HK-2 (cell line): Measurements from ENCODE around the gene NCOA3.
A peak's percentile ranks its signal among the peaks of the same experiment; 100 is the strongest.

Source experiments
- DNase-seq: peaks from one replicate; pipeline ENCODE4 v3.0.0-alpha.2; 2018; ENCODE audit not compliant: unreplicated experiment

The NCOA3 gene

DNA sequence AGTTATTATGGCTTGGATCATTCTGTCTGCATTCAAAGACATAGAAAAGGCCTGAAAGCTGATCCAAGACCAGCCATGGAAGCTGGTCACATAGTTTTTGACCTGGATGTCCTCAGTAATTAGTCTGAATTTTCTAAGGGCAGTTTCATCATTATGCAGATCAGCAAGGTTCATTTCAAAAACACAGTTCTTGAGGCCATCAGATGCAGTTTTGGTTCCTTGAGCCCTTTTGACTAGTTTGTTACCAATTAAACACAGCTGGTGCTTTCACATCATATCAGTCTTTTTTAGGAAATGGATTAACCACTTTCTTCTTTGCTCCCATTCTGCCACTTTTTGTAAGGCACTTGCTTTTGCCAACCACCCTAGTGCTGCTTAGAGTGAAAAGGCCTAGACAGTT is 129.4 kb downstream of the NCOA3 start:
- DNase-seq, result no peak

GRCh38 chr20:47635256-47635655 is 133.6 kb downstream of the NCOA3 start:
- no peak for DNase-seq

- DNase-seq, result no peak
These were observed 137.2 kb downstream of the NCOA3 start for GRCh38 chr20:47638851-47639250.

GRCh38 chr20:47642118-47642517 is 140.4 kb downstream of the NCOA3 start:
- DNase-seq, result no peak

DNA sequence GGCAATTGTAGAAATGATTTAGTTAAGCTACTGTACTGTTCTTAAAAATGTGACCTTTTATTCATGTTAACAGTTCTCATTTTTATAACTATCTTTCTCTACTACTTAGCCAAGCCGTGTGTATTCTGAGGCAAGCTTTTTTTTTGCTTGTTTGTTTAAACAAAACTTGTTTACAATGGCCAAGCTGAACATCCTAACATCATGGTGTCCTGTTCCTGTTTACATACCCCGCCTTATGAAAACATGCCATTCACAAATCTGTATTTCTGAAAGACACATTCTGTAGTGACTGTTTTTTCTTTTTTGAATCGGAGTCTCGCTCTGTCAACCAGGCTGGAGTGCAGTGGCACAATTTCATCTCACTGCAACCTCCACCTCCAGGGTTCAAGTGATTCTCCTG is 140.9 kb downstream of the NCOA3 start:
- no peak for DNase-seq

GRCh38 chr20:47645632-47646031 is 143.9 kb downstream of the NCOA3 start:
- no peak for DNase-seq

GRCh38 chr20:47647994-47648393 is 146.3 kb downstream of the NCOA3 start:
- DNase-seq, result no peak

DNA sequence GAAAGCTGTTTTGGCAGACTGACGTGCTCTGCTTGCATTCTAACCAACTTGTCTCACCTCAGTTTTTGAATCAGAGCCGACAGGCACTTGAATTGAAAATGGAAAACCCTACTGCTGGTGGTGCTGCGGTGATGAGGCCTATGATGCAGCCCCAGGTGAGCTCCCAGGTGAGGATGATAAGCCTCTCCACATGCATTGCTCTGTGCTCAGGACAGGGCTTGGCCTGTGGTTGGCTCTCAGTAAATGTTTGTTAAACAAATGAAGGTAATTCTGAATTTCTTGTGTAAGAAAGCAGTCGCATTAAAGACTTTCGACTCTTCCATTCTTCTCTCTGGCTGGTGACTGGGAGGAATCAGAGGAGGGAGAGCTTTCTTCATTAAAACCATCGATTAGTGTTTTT is 147.3 kb downstream of the NCOA3 start:
- DNase-seq, result no peak

DNA sequence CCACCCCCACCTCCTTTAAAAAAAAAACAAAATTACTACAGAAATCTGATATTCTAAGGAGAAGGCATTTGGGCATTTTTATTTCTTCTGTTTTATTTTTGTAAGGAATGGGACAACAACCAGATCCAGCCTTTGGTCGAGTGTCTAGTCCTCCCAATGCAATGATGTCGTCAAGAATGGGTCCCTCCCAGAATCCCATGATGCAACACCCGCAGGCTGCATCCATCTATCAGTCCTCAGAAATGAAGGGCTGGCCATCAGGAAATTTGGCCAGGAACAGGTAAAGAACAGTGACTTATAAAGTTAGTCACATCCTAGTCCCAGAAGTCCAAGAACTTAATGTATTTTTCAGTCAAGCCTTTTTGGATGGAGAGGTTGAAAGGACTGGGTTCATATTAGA is 150.6 kb downstream of the NCOA3 start:
- no peak for DNase-seq

GRCh38 chr20:47652794-47653193 is 151.1 kb downstream of the NCOA3 start:
- no peak for DNase-seq

GRCh38 chr20:47653869-47654268 is 152.2 kb downstream of the NCOA3 start:
- DNase-seq, result no peak

DNA sequence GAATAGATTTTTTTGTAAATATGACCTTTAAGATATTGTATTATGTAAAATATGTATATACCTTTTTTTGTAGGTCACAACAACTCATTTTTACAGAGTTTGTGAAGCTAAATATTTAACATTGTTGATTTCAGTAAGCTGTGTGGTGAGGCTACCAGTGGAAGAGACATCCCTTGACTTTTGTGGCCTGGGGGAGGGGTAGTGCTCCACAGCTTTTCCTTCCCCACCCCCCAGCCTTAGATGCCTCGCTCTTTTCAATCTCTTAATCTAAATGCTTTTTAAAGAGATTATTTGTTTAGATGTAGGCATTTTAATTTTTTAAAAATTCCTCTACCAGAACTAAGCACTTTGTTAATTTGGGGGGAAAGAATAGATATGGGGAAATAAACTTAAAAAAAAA is 152.7 kb downstream of the NCOA3 start:
- DNase-seq, result no peak

GRCh38 chr20:47655635-47656034 is 153.9 kb downstream of the NCOA3 start:
- no peak for DNase-seq

DNA sequence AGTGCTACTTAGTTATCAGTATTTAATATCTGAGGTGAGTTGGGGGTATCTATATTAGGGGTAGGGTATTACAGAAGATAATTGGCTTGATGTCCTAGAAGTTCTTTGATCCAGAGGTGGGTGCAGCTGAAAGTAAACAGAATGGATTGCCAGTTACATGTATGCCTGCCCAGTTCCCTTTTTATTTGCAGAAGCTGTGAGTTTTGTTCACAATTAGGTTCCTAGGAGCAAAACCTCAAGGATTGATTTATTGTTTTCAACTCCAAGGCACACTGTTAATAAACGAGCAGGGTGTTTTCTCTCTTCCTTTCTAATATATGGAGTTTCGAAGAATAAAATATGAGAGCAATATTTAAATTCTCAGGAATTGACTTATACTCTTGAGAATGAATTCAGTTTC is 154.6 kb downstream of the NCOA3 start:
- DNase-seq, result no peak

DNA sequence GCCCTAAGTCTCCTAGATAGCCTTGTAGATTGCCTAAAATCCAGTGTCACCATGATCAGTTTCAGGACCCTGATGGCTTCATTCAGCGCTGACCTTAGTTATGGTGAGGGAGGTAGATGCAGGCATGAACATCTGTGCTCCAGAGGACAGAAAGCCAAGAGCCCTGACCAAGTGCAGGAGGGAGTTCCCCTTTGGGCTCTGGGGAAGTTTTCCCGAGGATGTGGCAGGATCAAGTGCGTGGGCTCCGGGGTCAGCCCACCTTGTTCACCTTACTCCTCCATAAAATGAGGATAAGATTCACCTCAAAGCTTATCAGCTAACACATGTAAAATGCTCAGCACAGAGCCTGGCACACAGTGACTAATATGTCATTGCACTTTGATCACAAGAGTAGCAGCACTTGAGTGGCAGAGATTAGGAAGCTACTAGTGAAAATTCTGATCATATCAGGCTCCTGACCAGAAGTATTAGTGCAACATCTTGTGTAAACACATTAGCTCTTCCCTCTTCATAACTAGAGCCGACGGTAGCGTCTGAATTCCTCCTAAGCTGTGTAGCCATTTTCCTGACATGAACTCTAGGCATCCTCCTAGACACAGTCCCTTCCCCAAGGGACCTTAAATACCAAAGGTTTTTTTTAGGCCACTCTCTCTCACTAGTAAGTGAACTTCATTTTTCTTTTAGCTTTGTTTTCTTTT is 158.4 kb downstream of the NCOA3 start:
- no peak for DNase-seq

- no peak for DNase-seq
These were observed 158.9 kb downstream of the NCOA3 start for GRCh38 chr20:47660602-47660905.

DNA sequence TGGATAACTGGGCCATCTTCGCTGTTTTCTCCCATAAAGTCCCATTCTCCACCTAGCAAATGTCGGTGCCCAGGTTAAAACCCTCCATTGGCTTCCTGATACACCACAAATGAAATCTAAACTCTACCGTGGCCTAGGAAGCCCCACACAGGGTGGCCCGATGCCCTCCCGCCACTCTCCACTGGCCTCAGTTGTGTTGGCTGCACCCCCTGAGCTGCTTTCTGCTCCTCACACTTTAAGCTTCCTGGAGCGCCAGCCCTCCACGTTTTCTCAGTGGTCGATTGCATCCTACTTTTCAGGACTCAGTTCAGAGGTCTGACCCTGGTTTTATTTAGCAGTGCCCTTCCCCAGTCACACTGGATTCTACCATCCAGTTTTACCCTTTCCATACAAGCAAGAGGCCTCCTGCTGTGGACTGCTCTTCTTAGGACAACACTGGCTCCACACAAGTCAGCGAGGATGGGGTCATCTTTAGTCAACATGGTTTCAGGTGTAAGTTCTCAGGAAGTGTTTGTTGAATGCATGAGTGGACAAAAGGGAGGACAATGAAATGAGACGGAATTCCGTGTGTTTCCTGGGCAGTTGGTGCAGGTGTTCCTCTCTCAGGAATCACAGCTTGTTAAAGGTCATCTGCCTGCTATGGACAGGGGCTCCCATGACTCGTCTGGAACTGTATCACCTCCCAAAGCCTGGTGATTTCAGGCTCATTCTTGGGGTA is 159.5 kb downstream of the NCOA3 start:
- DNase-seq, result no peak

DNA sequence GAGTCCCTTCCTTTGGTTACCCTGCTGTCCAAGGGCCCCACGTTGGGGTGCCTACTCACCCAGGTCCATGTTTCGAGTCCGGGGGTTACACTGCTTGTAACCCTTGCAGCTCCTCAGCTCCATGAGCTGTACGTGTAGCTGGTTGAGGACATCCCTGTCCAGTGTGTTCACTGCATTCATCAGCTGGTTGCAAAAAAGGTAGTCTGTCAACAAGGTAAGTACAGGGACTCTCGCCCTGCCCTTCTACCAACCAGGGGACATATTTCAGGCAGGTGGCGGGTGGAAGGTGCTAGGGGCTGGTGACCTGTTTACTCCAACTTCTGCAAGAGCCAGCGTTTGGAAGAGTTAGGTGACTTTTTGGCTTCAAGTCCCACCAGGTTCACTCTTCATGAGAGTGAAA is 160.0 kb downstream of the NCOA3 start:
- no peak for DNase-seq

DNA sequence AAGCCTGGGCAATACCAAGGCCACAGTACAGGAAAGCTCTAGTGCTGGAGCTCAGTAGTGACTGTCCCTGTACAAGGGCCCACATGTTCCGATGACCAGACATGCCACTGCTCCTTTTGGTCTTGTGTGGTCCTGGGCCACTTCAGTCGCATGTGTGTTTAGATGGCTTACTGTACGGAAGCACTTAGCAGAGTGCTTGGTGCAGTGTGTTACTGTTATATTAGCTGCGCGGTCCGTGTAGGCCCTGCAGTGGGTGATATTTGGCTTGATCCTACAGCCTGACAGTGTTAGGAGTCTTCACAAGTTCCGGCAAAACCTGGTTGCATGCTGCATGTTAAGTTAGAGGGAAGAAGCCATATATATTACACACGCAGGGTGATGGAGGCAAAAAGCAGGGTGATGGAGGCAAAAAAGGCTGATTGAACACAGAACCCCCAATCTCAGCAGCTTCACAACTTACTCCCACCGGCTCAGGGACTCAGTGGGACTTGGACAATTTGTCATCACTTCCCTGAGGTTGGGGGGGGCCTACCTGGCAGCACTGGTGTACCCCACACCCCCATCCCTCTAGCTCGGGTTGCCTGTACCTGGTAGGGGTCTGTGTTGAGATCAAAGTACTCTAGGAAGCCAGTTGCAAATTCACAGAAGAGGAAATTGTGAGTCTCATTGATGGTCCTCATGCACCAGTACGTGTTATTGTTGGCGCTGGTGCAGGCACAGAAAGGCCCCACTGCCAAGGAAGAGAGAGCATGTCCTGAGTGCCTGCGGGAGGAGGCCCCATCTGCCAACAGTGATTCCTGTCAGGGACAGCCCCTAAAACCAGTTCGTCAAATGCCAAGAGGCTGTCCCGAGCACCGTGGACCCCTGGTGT is 161.0 kb downstream of the NCOA3 start:
- DNase-seq, result no peak

DNA sequence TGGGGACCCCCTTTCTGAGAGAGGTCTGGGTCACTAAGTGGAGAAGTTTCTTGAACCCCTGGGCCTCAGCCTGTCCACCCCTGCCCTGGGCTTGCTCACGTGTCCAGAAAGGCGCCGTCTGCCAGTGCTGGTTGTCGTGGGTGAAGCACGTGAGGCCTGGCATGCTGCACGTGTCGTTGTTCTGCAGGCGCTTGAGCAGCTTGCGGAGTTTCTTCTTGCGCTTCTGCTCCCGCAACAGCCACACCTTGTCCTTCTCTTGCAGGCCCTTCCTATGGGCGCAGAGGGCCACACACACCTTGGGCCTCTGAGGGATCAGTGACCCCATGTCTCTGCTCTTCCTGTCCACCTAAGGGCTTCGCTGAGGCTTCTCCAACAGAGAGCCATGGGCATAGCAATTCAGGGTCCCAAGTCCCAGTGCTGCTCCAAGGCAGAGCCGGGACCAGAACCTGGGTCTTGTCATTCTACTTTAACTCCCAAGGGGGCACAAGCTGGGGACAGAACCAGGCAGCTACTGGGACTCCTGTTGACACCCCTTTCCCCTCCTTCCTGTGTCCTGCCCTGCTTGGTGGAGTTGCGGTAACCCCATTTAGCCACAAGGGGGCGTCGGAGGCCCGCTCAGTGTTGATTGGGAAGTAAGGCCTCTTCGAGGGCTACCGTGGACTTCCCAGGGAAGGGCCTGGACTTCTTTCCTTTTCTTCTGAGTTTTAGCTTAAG is 161.8 kb downstream of the NCOA3 start:
- peak; percentile 94 for DNase-seq

GRCh38 chr20:47664068-47664437 is 162.4 kb downstream of the NCOA3 start:
- no peak for DNase-seq

DNA sequence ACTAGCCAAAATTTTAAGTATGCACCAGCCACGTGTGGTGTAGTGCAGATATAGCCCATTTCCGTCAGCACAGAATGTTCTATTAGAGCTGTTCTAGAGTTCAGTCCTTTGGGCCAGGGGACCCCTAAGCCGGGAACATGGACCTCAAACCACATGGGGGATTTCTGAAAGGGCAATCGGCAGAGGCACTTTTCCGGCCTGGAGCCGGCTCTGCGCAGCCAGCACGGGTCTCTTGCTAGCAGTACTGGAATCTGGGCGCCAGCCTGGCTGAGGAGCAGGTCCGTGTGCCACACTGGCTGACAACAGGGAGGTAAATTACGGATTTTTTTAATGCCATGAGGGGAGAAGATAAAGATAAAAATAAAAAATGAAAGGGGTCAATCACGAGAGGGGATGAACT is 163.1 kb downstream of the NCOA3 start:
- DNase-seq, result no peak
